GM12878 (cell line): Measurements from ENCODE around the gene SULT2B1. TPM values are rescaled to one million over a fixed set of nuclear protein-coding genes. Genes with fewer than 3 reads are reported as not detected.

ENCODE experiments used
- BACH1 ChIP-seq: fragments of 450-650 bp; IDR thresholded peaks from 2 replicates; pipeline ENCODE4 v1.6.1; 2017; ENCODE audit warnings: mild to moderate bottlenecking, borderline replicate concordance
- BHLHE40 ChIP-seq, 2 experiments: fragments of 450-650 bp in 1 of 2; IDR thresholded peaks; 2 replicates each; pipeline ENCODE4 v1.6.1; 2011 to 2017; ENCODE audit warnings: low read depth in 2 of 2, borderline replicate concordance in 1 of 2, improper control_type of control experiment in 1 of 2, low read length in 1 of 2, mild to moderate bottlenecking in 1 of 2
- KDM1A ChIP-seq: fragments of 200-600 bp; sonication (generic); IDR thresholded peaks from 2 replicates; pipeline ENCODE4 v1.6.1; 2016; ENCODE audit warnings: borderline replicate concordance
- KLF5 ChIP-seq: fragments of 450-650 bp; IDR thresholded peaks from 2 replicates; pipeline ENCODE4 v1.6.1; 2014; ENCODE audit warnings: mild to moderate bottlenecking; ENCODE audit not compliant: partially characterized antibody
- PBX3 ChIP-seq: IDR thresholded peaks from 2 replicates; pipeline ENCODE4 v1.6.1; 2011; ENCODE audit warnings: mild to moderate bottlenecking, low read depth, low read length, moderate library complexity; ENCODE audit not compliant: insufficient replicate concordance
- RUNX3 ChIP-seq: IDR thresholded peaks from 2 replicates; pipeline ENCODE4 v1.6.1; 2012; ENCODE audit warnings: low read length, inconsistent platforms
- ZNF622 ChIP-seq: fragments of 450-650 bp; IDR thresholded peaks from 2 replicates; pipeline ENCODE4 v1.6.1; 2017; ENCODE audit warnings: mild to moderate bottlenecking, inconsistent platforms
- polyA plus RNA-seq, 11 experiments: library from polyadenylated mRNA; depleted of rRNA in 4 of 11; unstranded in 6 of 11; stranded (reverse) in 5 of 11; fragments of >200 nt; fragmentation: Nextera tagmentation in 4 of 11; fragmentation: Illumina TruSeq in 1 of 11; extraction: Ambion mirVana in 4 of 11; extraction: Trizol in 1 of 11; gene quantifications; 1 replicate in 1 of 11; 2 replicates in 10 of 11; pipeline versions ENCODE4 v1.2.1 to v1.2.3, GENCODE V29; 2011 to 2016; ENCODE audit warnings: inconsistent platforms in 2 of 11, missing spikeins in 2 of 11, low read depth in 1 of 11
- total RNA-seq, 4 experiments: library from RNA; depleted of rRNA in 3 of 4; stranded (reverse); fragments of >200 nt in 3 of 4; fragmentation: Illumina TruSeq in 1 of 4; extraction: Trizol in 1 of 4; gene quantifications; 2 replicates each; pipeline versions ENCODE4 v1.2.1 to v1.2.3, GENCODE V29; 2013 to 2021
- TF ChIP-seq, protein P1 (sequence below): IDR thresholded peaks from 2 replicates; pipeline ENCODE4 v1.6.1; 2011; ENCODE audit warnings: low read depth, mild to moderate bottlenecking, low read length, moderate library complexity, borderline replicate concordance; ENCODE audit errors: extremely low read depth

Gene SULT2B1
- total and polyA plus RNA-seq, 10 of the 15 experiments (the other 5 are each of a cell fraction or from before 2014, with no cell fraction given): 0.11 to 0.14 TPM; not detected in 8

- TF ChIP-seq BHLHE40 (IDR thresholded peaks at IDR 0.05; ENCODE audit: borderline replicate concordance in 1 of 2, low read depth in 2 of 2, low read length in 1 of 2): peak; percentile 6 to 79; a peak in 3 of 4 replicates
- TF ChIP-seq KDM1A: no peak
- peak; percentile 44 for TF ChIP-seq KLF5
- TF ChIP-seq, protein P1, sequence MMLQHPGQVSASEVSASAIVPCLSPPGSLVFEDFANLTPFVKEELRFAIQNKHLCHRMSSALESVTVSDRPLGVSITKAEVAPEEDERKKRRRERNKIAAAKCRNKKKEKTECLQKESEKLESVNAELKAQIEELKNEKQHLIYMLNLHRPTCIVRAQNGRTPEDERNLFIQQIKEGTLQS: peak; percentile 87
- TF ChIP-seq RUNX3: peak; percentile 93
- TF ChIP-seq BACH1: peak; percentile 74
- no peak for TF ChIP-seq PBX3
- TF ChIP-seq ZNF622: no peak
- TF ChIP-seq, all 136 proteins: peak for 73
These were observed 67.1 kb downstream of the SULT2B1 start, which contains the start of the genes RPL18 and SPHK2 (continued) for GRCh38 chr19:48618916-48619691.
